HepG2 (cell line): ENCODE results near the gene OXSM. TPM values are rescaled to one million over a fixed set of nuclear protein-coding genes. Genes with fewer than 3 reads are reported as not detected.

Experiments
- ARHGAP35 ChIP-seq: sonication (generic); formaldehyde crosslinking; IDR thresholded peaks from 2 replicates; pipeline ENCODE4 v1.9.0; 2022; ENCODE audit warnings: mild to moderate bottlenecking, inconsistent platforms, moderate library complexity, missing genetic modification reagents, borderline replicate concordance
- FOXK1 ChIP-seq: sonication (generic); formaldehyde crosslinking; IDR thresholded peaks from 2 replicates; pipeline ENCODE4 v1.4.0; 2020; ENCODE audit warnings: low read depth, missing genetic modification reagents, borderline replicate concordance
- MYC ChIP-seq: sonication (generic); formaldehyde crosslinking; IDR thresholded peaks from 2 replicates; pipeline ENCODE4 v1.9.0; 2021; ENCODE audit warnings: missing genetic modification reagents, borderline replicate concordance
- SMARCC2 ChIP-seq: fragments of 450-650 bp; IDR thresholded peaks from 2 replicates; pipeline ENCODE4 v1.6.1; 2017; ENCODE audit warnings: antibody characterized with exemption, mild to moderate bottlenecking
- SNAPC5 ChIP-seq: sonication (generic); formaldehyde crosslinking; IDR thresholded peaks from 2 replicates; pipeline ENCODE4 v1.8.1; 2023; ENCODE audit warnings: mild to moderate bottlenecking, missing genetic modification reagents, borderline replicate concordance
- SSRP1 ChIP-seq: IDR thresholded peaks from 2 replicates; pipeline ENCODE4 v1.6.1; 2016; ENCODE audit warnings: control low read depth
- TBX3 ChIP-seq: fragments of 450-650 bp; IDR thresholded peaks from 2 replicates; pipeline ENCODE4 v1.6.1; 2017; ENCODE audit warnings: antibody characterized with exemption, mild to moderate bottlenecking, inconsistent platforms, borderline replicate concordance
- TEAD3 ChIP-seq: optimal IDR thresholded peaks from 2 replicates; pipeline ENCODE3; 2016; ENCODE audit warnings: borderline replicate concordance
- THAP11 ChIP-seq: IDR thresholded peaks from 2 replicates; pipeline ENCODE4 v1.6.1; 2016; ENCODE audit warnings: missing biosample characterization, missing genetic modification reagents
- TRIM24 ChIP-seq: sonication (generic); formaldehyde crosslinking; IDR thresholded peaks from 2 replicates; pipeline ENCODE4 v1.8.0; 2022; ENCODE audit warnings: mild to moderate bottlenecking, missing genetic modification reagents
- WIZ ChIP-seq: sonication (generic); formaldehyde crosslinking; IDR thresholded peaks from 2 replicates; pipeline ENCODE4 v1.5.1; 2020; ENCODE audit warnings: mild to moderate bottlenecking, missing genetic modification reagents
- ZBTB10 ChIP-seq: sonication (generic); formaldehyde crosslinking; IDR thresholded peaks from 2 replicates; pipeline ENCODE4 v1.4.0; 2020; ENCODE audit warnings: missing genetic modification reagents, borderline replicate concordance
- ZIK1 ChIP-seq: sonication (generic); formaldehyde crosslinking; IDR thresholded peaks from 2 replicates; pipeline ENCODE4 v1.5.0; 2020; ENCODE audit warnings: mild to moderate bottlenecking, low read depth, missing genetic modification reagents, borderline replicate concordance
- ZNF264 ChIP-seq: sonication (generic); formaldehyde crosslinking; IDR thresholded peaks from 2 replicates; pipeline ENCODE4 v1.4.0; 2020; ENCODE audit warnings: missing genetic modification reagents
- ZNF326 ChIP-seq: sonication (generic); formaldehyde crosslinking; IDR thresholded peaks from 2 replicates; pipeline ENCODE4 v1.4.0; 2020; ENCODE audit warnings: missing genetic modification reagents, borderline replicate concordance
- ZNF333 ChIP-seq: sonication (generic); formaldehyde crosslinking; IDR thresholded peaks from 2 replicates; pipeline ENCODE4 v1.4.0; 2020; ENCODE audit warnings: mild to moderate bottlenecking, missing genetic modification reagents, borderline replicate concordance
- ZNF468 ChIP-seq: sonication (generic); formaldehyde crosslinking; IDR thresholded peaks from 2 replicates; pipeline ENCODE4 v1.8.0; 2022; ENCODE audit warnings: mild to moderate bottlenecking, moderate library complexity, missing genetic modification reagents
- ZNF777 ChIP-seq: sonication (generic); formaldehyde crosslinking; IDR thresholded peaks from 2 replicates; pipeline ENCODE4 v1.4.0; 2020; ENCODE audit warnings: missing genetic modification reagents
- polyA plus RNA-seq, 8 experiments: library from polyadenylated mRNA; depleted of rRNA in 3 of 8; stranded (reverse) in 7 of 8; unstranded in 1 of 8; fragments of >200 nt; fragmentation: Illumina TruSeq in 4 of 8; extraction: Trizol in 4 of 8; gene quantifications; 2 replicates each; pipeline versions ENCODE4 v1.2.1 to v1.2.3, GENCODE V29; 2011 to 2016; ENCODE audit warnings: low read depth in 4 of 8, missing spikeins in 1 of 8, mixed read lengths in 1 of 8; ENCODE audit not compliant: insufficient read depth in 1 of 8
- total RNA-seq, 5 experiments: library from RNA; depleted of rRNA; stranded (reverse); fragments of >200 nt; fragmentation: Illumina TruSeq; extraction: Trizol; gene quantifications; 2 replicates each; pipeline ENCODE4 v1.2.3, GENCODE V29; 2016; ENCODE audit warnings: low read depth in 1 of 5
- TF ChIP-seq, protein P1 (sequence below): sonication (generic); formaldehyde crosslinking; IDR thresholded peaks from 2 replicates; pipeline ENCODE4 v1.4.0; 2020; ENCODE audit warnings: mild to moderate bottlenecking, missing genetic modification reagents, borderline replicate concordance
- TF ChIP-seq, protein P2 (sequence below): sonication (generic); formaldehyde crosslinking; IDR thresholded peaks from 2 replicates; pipeline ENCODE4 v1.8.0; 2023; ENCODE audit warnings: mild to moderate bottlenecking, missing genetic modification reagents

The OXSM gene
- total and polyA plus RNA-seq, 2 of the 13 experiments (the other 11 are each of a cell fraction or from before 2014, with no cell fraction given), result 18.2 to 34.4 TPM

GRCh38 chr3:25789596-25790556 lies at the start of gene OXSM (continued):
- TF ChIP-seq, protein P1, sequence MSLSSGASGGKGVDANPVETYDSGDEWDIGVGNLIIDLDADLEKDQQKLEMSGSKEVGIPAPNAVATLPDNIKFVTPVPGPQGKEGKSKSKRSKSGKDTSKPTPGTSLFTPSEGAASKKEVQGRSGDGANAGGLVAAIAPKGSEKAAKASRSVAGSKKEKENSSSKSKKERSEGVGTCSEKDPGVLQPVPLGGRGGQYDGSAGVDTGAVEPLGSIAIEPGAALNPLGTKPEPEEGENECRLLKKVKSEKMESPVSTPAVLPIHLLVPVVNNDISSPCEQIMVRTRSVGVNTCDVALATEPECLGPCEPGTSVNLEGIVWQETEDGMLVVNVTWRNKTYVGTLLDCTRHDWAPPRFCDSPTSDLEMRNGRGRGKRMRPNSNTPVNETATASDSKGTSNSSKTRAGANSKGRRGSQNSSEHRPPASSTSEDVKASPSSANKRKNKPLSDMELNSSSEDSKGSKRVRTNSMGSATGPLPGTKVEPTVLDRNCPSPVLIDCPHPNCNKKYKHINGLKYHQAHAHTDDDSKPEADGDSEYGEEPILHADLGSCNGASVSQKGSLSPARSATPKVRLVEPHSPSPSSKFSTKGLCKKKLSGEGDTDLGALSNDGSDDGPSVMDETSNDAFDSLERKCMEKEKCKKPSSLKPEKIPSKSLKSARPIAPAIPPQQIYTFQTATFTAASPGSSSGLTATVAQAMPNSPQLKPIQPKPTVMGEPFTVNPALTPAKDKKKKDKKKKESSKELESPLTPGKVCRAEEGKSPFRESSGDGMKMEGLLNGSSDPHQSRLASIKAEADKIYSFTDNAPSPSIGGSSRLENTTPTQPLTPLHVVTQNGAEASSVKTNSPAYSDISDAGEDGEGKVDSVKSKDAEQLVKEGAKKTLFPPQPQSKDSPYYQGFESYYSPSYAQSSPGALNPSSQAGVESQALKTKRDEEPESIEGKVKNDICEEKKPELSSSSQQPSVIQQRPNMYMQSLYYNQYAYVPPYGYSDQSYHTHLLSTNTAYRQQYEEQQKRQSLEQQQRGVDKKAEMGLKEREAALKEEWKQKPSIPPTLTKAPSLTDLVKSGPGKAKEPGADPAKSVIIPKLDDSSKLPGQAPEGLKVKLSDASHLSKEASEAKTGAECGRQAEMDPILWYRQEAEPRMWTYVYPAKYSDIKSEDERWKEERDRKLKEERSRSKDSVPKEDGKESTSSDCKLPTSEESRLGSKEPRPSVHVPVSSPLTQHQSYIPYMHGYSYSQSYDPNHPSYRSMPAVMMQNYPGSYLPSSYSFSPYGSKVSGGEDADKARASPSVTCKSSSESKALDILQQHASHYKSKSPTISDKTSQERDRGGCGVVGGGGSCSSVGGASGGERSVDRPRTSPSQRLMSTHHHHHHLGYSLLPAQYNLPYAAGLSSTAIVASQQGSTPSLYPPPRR (CRISPR knock-in tag), result peak; percentile 74; the same call in 1 of the 2 replicates
- TF ChIP-seq ZNF326 (CRISPR knock-in tag) (no peak), WIZ (CRISPR knock-in tag) (peak; percentile 83), ZNF333 (CRISPR knock-in tag) (peak; percentile 38; the same call in 1 of the 2 replicates), TBX3 (no peak), TEAD3 (CRISPR knock-in tag) (peak; percentile 52), THAP11 (peak; percentile 88), ZIK1 (CRISPR knock-in tag) (peak; percentile 96), ZBTB10 (CRISPR knock-in tag) (no peak; the same call in 1 of the 2 replicates), TRIM24 (CRISPR knock-in tag) (no peak), ZNF264 (CRISPR knock-in tag) (peak; percentile 80), SSRP1 (CRISPR knock-in tag) (no peak), FOXK1 (CRISPR knock-in tag) (peak; percentile 55; the same call in 1 of the 2 replicates), ARHGAP35 (CRISPR knock-in tag) (0 out of 2 replicates have a peak, but pooled peaks have one; percentile 71), SMARCC2 (no peak), SNAPC5 (CRISPR knock-in tag) (no peak), ZNF468 (CRISPR knock-in tag) (no peak), MYC (CRISPR knock-in tag) (peak; percentile 94), ZNF777 (CRISPR knock-in tag) (no peak)
- TF ChIP-seq, protein P2, sequence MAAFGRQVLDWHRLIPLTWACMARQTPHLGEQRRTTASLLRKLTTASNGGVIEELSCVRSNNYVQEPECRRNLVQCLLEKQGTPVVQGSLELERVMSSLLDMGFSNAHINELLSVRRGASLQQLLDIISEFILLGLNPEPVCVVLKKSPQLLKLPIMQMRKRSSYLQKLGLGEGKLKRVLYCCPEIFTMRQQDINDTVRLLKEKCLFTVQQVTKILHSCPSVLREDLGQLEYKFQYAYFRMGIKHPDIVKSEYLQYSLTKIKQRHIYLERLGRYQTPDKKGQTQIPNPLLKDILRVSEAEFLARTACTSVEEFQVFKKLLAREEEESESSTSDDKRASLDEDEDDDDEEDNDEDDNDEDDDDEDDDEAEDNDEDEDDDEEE (CRISPR knock-in tag), result no peak
